DMS 273 (cell line): ENCODE results near the gene MRGPRX2.
A peak's percentile ranks its signal among the peaks of the same experiment; 100 is the strongest.

ENCODE experiments used
- DNase-seq: peaks from one replicate; lab custom pipeline; 2025; ENCODE audit not compliant: unreplicated experiment; lab: John Stamatoyannopoulos, UW

MRGPRX2 gene

DNA sequence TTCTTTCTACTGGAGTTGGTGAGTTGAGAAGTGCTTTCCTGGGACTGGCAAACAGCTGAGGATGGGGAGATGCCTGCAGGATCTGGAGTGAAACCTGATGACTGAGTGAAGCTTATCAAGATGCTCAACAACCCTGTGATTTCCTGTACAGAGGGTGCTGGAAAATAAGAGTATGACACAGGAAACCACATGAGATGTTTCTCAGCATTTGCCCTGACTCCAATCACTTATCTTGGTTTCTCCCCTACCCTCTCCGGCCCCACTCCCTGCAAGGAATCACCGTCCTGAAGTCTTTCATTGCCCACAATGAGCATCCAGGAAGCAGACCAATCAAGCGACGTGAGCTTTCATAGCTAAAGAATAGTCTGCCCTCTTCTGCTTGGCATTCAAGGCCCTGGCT is at the start of gene MRGPRX2:
MRGPRX2 (minus strand) TSS at position 89 of the 400 bp plus-strand sequence. CDS start 4,315 bp downstream, outside the sequence.
- DNase-seq, result no peak

DNA sequence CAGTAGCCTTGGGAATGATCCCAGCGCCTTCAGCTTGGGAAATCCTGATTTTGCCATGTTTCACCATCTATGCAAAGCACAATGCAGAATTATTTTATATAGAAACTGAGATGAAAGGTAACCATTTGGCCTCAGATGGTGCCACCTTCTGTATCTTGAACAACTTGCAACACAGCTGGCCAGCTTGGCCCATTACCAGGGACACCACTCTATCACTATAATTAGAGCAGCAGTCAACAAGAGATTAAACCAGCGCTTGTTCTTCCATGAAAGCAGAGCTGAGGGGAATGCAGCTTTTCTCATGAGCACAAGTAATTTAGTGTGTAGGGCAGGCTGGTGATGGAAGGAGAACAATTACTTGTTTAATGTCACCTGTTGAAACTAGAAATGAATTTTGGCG is 49.8 kb upstream of the MRGPRX2 start:
- DNase-seq, result peak; percentile 75

DNA sequence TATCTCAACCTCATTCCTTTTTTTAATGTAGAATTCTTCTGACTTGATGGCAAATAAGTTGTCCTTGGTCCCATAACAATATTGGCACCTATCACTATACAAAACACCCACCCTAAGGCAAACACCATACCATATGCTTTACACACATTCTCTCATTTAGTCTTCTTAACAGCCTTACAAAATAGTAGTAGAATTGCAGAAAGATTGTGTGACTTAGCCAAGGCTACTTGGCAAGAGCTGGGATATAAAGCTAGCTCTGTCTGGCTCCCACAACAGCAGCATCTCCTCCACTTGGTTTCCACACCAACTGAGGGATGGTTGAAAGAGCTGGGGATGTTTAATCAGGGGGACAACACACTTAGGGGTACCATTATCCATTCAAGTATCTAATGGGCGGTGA is 46.6 kb upstream of the MRGPRX2 start:
- no peak for DNase-seq

DNA sequence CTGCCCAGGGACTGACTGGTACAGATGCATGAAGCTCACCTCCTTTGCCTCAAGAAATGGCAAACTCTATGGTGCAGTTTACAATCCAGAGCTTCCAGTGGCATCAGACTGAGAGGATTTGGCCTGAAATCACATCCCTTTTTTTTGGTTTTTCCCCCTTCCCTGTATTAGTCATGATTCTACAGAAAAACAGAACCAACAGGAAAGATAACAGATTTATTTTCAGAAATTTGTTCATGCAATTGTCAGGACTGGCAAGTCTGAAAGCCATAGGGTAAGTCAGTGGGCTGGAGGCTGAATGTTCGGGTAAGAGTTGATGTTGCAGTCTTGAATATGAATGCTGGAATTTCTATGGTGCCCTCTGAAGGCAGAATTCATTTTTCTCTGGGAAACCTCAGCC is 44.5 kb upstream of the MRGPRX2 start:
- no peak for DNase-seq

GRCh38 chr11:19102521-19102900 is 42.0 kb upstream of the MRGPRX2 start:
- no peak for DNase-seq

DNA sequence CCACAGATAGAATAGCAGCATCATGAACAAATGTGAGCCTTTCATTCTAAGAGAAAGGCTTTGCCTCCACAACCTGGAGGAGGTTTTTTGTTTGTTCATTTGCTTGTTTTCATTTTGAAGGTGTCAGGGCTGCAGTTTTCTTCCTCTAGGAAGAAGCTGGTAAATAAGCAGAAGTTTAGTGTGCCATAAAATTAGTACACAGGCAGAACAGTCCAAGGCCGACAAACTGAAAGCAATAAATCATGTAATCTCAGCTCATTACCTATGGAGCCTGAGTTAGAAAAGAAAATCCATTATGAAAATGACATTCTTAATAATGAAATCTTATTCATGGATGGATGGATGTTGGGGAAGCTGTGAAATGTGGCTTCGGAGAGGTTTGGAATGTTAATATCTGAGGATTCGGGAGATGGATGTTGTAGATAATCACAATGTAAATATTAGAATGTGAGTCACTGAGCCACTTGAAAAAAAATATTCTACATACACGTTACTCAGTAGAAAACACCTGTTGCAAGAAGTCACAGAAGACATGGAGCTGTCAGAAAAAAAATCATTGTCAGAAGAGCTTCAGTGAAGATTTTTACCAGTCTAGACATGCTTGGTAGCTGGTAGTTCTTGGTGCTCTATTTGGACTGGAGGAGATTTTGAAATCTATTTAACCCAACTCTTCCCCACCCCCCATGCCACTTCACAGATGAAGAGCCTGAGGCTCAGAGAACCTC is 41.4 kb upstream of the MRGPRX2 start:
- DNase-seq, result no peak

- no peak for DNase-seq
Measured at GRCh38 chr11:19100885-19101284, 40.4 kb upstream of the MRGPRX2 start.

DNA sequence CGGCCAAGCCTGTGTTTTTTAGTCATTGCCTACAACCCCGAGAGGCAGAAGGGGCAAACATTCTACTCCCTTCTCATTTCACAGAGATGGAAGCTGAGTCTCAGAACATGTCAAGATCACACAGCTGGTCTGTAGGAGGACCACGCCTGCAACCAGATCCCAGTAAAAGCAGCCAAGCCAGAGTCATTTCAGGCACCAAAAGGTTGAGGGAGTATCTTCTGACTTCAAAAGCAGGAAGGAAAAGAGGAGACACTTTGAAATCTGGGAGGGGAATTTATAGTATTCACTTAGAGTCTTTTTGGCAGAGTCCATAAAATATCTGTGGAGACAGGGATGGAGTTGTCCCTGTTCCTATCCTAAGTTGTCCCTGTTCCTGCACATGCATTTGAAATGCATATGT is 38.6 kb upstream of the MRGPRX2 start:
- DNase-seq, result no peak

DNA sequence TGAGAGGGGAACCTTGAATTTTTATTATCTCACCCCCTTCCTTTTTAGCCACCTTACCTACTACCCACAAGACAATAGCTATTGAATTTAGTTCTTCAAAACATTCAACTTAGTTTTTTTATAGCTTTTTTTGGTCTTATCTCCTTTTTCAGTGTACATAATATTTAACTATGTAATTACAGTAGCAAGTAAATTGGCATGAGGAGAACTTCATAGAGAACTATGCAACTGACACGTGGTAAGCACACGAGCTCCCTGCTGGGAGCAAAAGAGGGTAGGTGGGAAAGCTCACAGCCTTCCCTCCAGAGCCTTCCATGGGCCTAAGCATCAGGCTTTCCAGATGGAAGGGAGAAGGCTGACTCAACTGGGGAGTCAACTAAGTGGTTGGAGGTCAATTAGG is 34.3 kb upstream of the MRGPRX2 start:
- no peak for DNase-seq

GRCh38 chr11:19093976-19094375 is 33.5 kb upstream of the MRGPRX2 start:
- DNase-seq, result no peak

DNA sequence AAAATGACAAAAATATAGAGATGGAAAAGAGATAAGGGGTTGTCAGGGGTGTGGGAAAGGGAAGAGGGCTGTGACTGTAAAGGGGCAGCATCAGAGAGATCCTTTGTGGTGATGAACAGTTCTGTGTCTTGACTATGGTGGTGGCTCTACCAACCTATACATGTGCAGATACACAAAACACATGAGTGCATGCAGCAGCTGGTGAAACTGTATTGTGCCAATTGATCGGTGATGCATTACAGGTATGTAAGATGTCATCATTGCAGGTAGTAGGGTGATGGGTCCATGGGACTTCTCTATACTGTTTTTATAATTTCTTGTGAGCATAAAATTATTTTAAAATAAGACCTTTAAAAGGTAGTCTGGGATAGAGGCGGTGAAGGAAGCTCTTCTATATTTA is 32.3 kb upstream of the MRGPRX2 start:
- no peak for DNase-seq

DNA sequence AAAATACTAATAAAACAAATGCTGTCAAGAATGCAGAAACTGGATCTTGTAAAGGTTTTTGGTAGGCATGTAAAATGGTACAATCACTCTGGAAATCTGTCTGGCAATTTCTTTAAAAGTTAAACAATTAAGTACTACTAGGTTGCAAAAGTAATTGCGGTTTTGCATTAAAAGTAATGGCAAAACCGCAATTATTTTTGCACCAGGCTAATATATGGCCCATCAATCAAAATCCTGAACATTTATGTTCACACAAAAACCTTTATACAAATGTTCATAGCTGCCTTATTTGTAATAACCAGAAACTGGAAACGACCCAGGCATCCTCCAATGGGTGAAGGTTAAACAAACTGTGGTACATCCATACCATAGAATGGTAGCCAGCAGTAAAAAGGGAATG is 31.8 kb upstream of the MRGPRX2 start:
- no peak for DNase-seq

- no peak for DNase-seq
Measured at GRCh38 chr11:19091366-19091765, 30.8 kb upstream of the MRGPRX2 start.

- DNase-seq, result no peak
Measured at GRCh38 chr11:19089421-19089820, 28.9 kb upstream of the MRGPRX2 start.

GRCh38 chr11:19088791-19089190 is 28.3 kb upstream of the MRGPRX2 start:
- no peak for DNase-seq

- DNase-seq, result no peak
Measured at GRCh38 chr11:19087658-19088057, 27.1 kb upstream of the MRGPRX2 start.

GRCh38 chr11:19084661-19085315 is 24.3 kb upstream of the MRGPRX2 start:
- no peak for DNase-seq

DNA sequence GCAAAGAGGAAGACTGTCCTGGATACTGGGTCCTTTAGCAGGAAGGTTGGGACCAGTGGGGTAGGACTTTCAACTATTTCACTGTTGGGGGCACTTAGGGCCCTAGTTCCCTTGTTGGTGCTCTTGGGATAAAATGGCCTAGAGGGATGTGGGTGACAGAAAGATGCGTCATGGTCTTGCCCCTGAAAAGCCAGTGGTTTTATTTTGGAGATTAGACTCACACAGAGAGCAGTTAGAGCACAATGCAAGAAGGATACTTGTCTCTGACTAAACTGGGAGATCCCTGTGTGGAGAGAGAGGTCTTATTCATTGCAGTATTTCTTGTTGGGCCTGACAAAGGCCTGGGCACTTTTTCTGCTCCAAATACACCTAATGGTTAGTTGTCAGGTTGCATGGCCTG is 22.6 kb upstream of the MRGPRX2 start:
- no peak for DNase-seq

DNA sequence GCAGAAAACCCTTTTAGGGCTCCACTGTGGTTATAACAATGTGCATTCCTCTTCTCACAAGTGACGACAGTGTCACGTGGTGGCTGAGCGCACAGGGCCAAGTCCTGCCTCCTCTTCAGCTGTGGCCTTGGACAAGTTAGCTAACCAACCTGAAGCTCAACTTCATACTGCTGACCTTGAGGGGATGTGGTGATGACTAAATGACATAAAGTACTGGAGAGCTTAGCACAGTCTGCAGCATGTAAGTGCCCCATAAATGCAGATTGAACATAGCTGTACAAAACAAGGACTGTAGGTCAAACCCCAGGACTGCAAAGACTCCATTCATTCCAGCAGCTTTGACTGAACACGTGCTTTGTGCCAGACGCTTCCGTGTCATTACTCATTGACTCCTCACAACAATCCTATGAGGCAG is 20.1 kb upstream of the MRGPRX2 start:
- no peak for DNase-seq

DNA sequence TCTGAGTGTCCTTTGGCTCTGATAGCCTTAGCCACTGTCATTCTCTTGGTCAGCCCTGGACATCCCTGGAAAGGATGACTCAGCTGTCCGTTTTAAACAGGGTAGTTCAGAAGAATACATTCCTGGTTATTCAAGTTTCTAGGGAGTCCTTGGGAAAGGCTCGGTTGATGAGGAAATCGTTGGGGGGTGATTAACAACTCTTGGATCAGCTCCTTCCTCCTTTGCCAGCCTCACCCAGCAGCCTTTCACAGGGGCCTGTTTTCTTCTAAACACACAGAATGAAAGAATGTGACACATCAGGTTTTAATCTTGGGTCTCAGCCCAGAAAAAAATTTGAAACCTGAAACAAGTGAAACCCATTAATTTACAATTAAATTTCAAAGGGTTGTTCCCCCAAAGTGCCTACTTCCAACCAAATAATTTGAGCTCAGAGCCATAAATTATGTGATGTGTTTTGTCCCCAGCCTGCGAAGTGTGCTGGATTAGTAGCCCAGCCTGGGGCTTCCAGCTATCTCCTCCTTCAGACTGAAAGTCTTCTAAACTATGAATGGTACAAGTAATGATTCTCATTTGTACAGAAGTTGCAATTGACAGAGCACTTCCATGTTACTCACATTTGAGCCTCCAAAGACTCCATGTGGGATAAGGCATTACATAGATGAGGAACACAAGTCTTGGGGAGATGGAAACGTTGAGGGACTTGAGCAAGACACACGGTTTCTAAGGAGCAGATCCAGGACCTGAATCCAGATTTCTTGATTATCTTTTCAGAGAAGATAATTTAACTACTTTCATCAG is 19.3 kb upstream of the MRGPRX2 start:
- no peak for DNase-seq

- no peak for DNase-seq
Measured at GRCh38 chr11:19077965-19078364, 17.4 kb upstream of the MRGPRX2 start.
